Endothelial cell of umbilical vein (primary cell): Measurements from ENCODE around the gene E2F2. TPM values are rescaled to one million over a fixed set of nuclear protein-coding genes. Genes with fewer than 3 reads are reported as not detected.
A peak's percentile ranks its signal among the peaks of the same experiment; 100 is the strongest.

Source experiments
- BruUV-seq: library from RNA; stranded (reverse); fragments of 400-500 nt; replicated peaks from 2 replicates; lab custom pipeline; 2021; lab: Mats Ljungman, UMichigan
- CTCF ChIA-PET: fragments of 300-600, 350-600 bp; sonication (Branson Sonifier 250); formaldehyde crosslinking; loops from one replicate; lab custom pipeline; 2021; ENCODE audit warnings: antibody characterized with exemption, inconsistent platforms; lab: Charles Lee
- POLR2A ChIA-PET: fragments of 300-600, 350-600 bp; sonication (Branson Sonifier 250); formaldehyde crosslinking; loops from one replicate; lab custom pipeline; 2021; ENCODE audit warnings: antibody characterized with exemption, inconsistent platforms; lab: Charles Lee
- DNase-seq: peaks from one replicate; pipeline ENCODE4 v3.0.0-alpha.2; 2011; ENCODE audit warnings: low read depth, low spot score
- FAIRE-seq: peaks from 2 replicates; lab custom pipeline; 2011; peaks lifted over from hg19 to GRCh38; lab: Jason Lieb, UNC
- H2AFZ ChIP-seq: 2 replicates; pipeline ENCODE4 v1.6.0; 2012; ENCODE audit warnings: low read depth, low read length, control low read depth, inconsistent platforms
- H3K27ac ChIP-seq: 2 replicates; pipeline ENCODE4 v1.5.1; 2011; ENCODE audit warnings: low read depth, mild to moderate bottlenecking, control low read depth, low read length, moderate library complexity; ENCODE audit not compliant: insufficient read depth
- H3K27me3 ChIP-seq, 2 experiments: 2 replicates each; pipeline versions ENCODE4 v1.6.0 to v1.6.1; 2011; ENCODE audit warnings: low read length in 2 of 2, mixed read lengths in 1 of 2; ENCODE audit not compliant: control insufficient read depth in 2 of 2, insufficient read depth in 2 of 2
- H3K36me3 ChIP-seq, 2 experiments: 2 replicates in 1 of 2; 3 replicates in 1 of 2; pipeline ENCODE4 v1.5.1; 2011; ENCODE audit warnings: low read length in 2 of 2, mild to moderate bottlenecking in 1 of 2, moderate library complexity in 1 of 2; ENCODE audit not compliant: control insufficient read depth in 2 of 2, insufficient read depth in 2 of 2; ENCODE audit errors: extremely low read depth in 1 of 2
- H3K4me1 ChIP-seq: 3 replicates; pipeline ENCODE4 v1.5.1; 2011; ENCODE audit warnings: mild to moderate bottlenecking, low read length; ENCODE audit not compliant: control insufficient read depth, insufficient read depth; ENCODE audit errors: extremely low read depth
- H3K4me2 ChIP-seq: 2 replicates; pipeline ENCODE4 v1.6.1; 2011; ENCODE audit warnings: low read length, control low read depth, mixed read lengths; ENCODE audit not compliant: insufficient read depth
- H3K4me3 ChIP-seq, 3 experiments: fragments of 200-600 bp in 1 of 3; sonication (generic), shearing (Covaris generic) in 1 of 3; replicated peaks in 1 of 3; 2 replicates each; pipeline ENCODE4 v1.5.1; 2011 to 2016; ENCODE audit warnings: control low read depth in 3 of 3, low read length in 3 of 3, mild to moderate bottlenecking in 2 of 3, inconsistent platforms in 1 of 3, low read depth in 1 of 3, moderate library complexity in 1 of 3; ENCODE audit not compliant: insufficient read depth in 1 of 3
- H3K79me2 ChIP-seq: 2 replicates; pipeline ENCODE4 v1.6.0; 2012; ENCODE audit warnings: low read length, inconsistent platforms; ENCODE audit not compliant: control insufficient read depth, insufficient read depth
- H3K9ac ChIP-seq: replicated peaks from 2 replicates; pipeline ENCODE3; 2011; ENCODE audit warnings: low read length, control low read depth; ENCODE audit not compliant: insufficient read depth; ENCODE audit errors: extremely low read depth
- H3K9me1 ChIP-seq: replicated peaks from 3 replicates; pipeline ENCODE4 v1.6.0; 2011; ENCODE audit warnings: mild to moderate bottlenecking, low read length; ENCODE audit not compliant: control insufficient read depth, insufficient read depth; ENCODE audit errors: extremely low read depth
- H3K9me3 ChIP-seq: replicated peaks from 2 replicates; pipeline ENCODE4 v1.5.1; 2012; ENCODE audit warnings: low read length, inconsistent platforms; ENCODE audit not compliant: control insufficient read depth, insufficient read depth
- H4K20me1 ChIP-seq: replicated peaks from 2 replicates; pipeline ENCODE3; 2011; ENCODE audit warnings: mild to moderate bottlenecking, low read length; ENCODE audit not compliant: control insufficient read depth, insufficient read depth; ENCODE audit errors: extremely low read depth
- CTCF ChIP-seq, 2 donors: IDR thresholded peaks; 1 replicate in 1 of 2; 2 replicates in 1 of 2; pipeline ENCODE4 v1.5.1; 2011; ENCODE audit warnings: low read length in 2 of 2, mild to moderate bottlenecking in 2 of 2, moderate library complexity in 2 of 2, control low read depth in 1 of 2, inconsistent platforms in 1 of 2, low read depth in 1 of 2; ENCODE audit not compliant: insufficient read depth in 1 of 2; ENCODE audit errors: extremely low read depth in 1 of 2
- EZH2 ChIP-seq: IDR thresholded peaks from 2 replicates; pipeline ENCODE4 v1.6.1; 2012; ENCODE audit warnings: borderline replicate concordance, low read depth, mild to moderate bottlenecking, moderate library complexity, low read length, inconsistent platforms; ENCODE audit not compliant: severe bottlenecking
- FOS ChIP-seq: IDR thresholded peaks from 2 replicates; pipeline ENCODE4 v1.6.1; 2011; ENCODE audit warnings: mild to moderate bottlenecking, low read length, moderate library complexity, borderline replicate concordance; ENCODE audit not compliant: insufficient read depth
- GATA2 ChIP-seq: IDR thresholded peaks from 2 replicates; pipeline ENCODE4 v1.7.0; 2011; ENCODE audit warnings: low read depth, mild to moderate bottlenecking, moderate library complexity, mixed read lengths, low read length; ENCODE audit not compliant: insufficient read length, insufficient read depth
- JUN ChIP-seq: IDR thresholded peaks from 2 replicates; pipeline ENCODE4 v1.6.1; 2011; ENCODE audit warnings: borderline replicate concordance, low read depth; ENCODE audit not compliant: insufficient read length, insufficient read depth
- MAX ChIP-seq: IDR thresholded peaks from 2 replicates; pipeline ENCODE4 v1.6.1; 2011; ENCODE audit not compliant: insufficient read depth, insufficient read length
- MYC ChIP-seq: IDR thresholded peaks from one replicate; pipeline ENCODE4 v1.6.1; 2011; ENCODE audit warnings: mild to moderate bottlenecking, low read depth, low read length
- POLR2A ChIP-seq: IDR thresholded peaks from 2 replicates; pipeline ENCODE4 v1.6.1; 2012; ENCODE audit warnings: low read depth, mild to moderate bottlenecking, control low read depth, low read length
- POLR2AphosphoS5 ChIP-seq: IDR thresholded peaks from 2 replicates; pipeline ENCODE4 v1.6.1; 2012; ENCODE audit warnings: low read depth, mild to moderate bottlenecking, control low read depth, low read length, moderate library complexity; ENCODE audit not compliant: insufficient read depth
- dilution Hi-C: fragments of 300-500 bp; cut with MboI; formaldehyde crosslinking; loops from one replicate; pipeline ENCODE4 v1.15.0; 2019; ENCODE audit warnings: low sequenced_read_pairs; ENCODE audit not compliant: extremely low pct_ligation_motif_present
- intact Hi-C: fragments of 100-400 bp; cut with micrococcal nuclease; formaldehyde crosslinking; loops from one replicate; pipeline ENCODE4 v1.10.0; 2022
- polyA plus RNA-seq, 4 experiments: library from polyadenylated mRNA; depleted of rRNA in 3 of 4; stranded (reverse) in 3 of 4; unstranded in 1 of 4; fragments of >200 nt; gene quantifications; 2 replicates each; pipeline versions ENCODE4 v1.2.1 to v1.2.3, GENCODE V29; 2011 to 2012; ENCODE audit warnings: missing spikeins in 1 of 4
- total RNA-seq: library from RNA; stranded (reverse); gene quantifications from 2 replicates; pipeline ENCODE4 v1.2.3, GENCODE V29; 2021

E2F2 gene
- total and polyA plus RNA-seq, 2 donors (not counting 3 experiments of a cell fraction or from before 2014, with no cell fraction given), result 1.1 to 5.6 TPM

GRCh38 chr1:23546897-23547584, 16.0 kb upstream of the E2F2 start:
- TF ChIP-seq MYC (no peak), POLR2A (no peak), GATA2 (no peak), CTCF (IDR thresholded peaks at IDR 0.05; ENCODE audit: extremely low read depth in 1 of 2, insufficient read depth in 1 of 2, low read depth in 1 of 2, low read length in 2 of 2) (no peak)

GRCh38 chr1:23545851-23546250, 14.8 kb upstream of the E2F2 start:
- intact Hi-C loops, result no loop called here

More at GRCh38 chr1:23546897-23547584, 16.0 kb upstream of the E2F2 start:
- no peaks in the 10 kb centered on the region for H3K36me3 ChIP-seq
- dilution Hi-C loops (no loop called here), intact Hi-C loops (no loop called here)
- no peak for DNase-seq
- peak; percentile 67 for FAIRE-seq
- H3K9ac ChIP-seq, result no peak overlapping the region
- no peak overlapping the region for H2AFZ ChIP-seq
- no peak overlapping the region for H3K4me3 ChIP-seq
- no peak overlapping the region for H3K27ac ChIP-seq
- no peaks in the 10 kb centered on the region for H3K79me2 ChIP-seq
- CTCF ChIA-PET, result interaction anchor here (1.4 to 24.8 kb wide), 4 partner anchors 12 to 111 kb away, joined by 3 to 1069 read pairs (median 6); partner anchors contain the start of gene ID3
- no TSS peak for BruUV-seq
- no peaks in the 10 kb centered on the region for H3K9me3 ChIP-seq
- no peaks in the 10 kb centered on the region for H4K20me1 ChIP-seq
- no peaks in the 10 kb centered on the region for H3K9me1 ChIP-seq
- no peaks in the 10 kb centered on the region for H3K27me3 ChIP-seq
- H3K4me2 ChIP-seq, result no peak overlapping the region
- H3K4me1 ChIP-seq, result peaks cover 9% of the 10 kb centered on the region
- POLR2A ChIA-PET, result interaction anchor here (1.1 kb wide), 1 partner anchor 12 kb away, joined by 5 read pairs; the partner anchor contains the start of gene ID3

More at GRCh38 chr1:23545851-23546250, 14.8 kb upstream of the E2F2 start:
- CTCF ChIA-PET, result interaction anchor here (0.9 to 24.8 kb wide), 9 partner anchors 7 to 119 kb away, joined by 3 to 1069 read pairs (median 5); partner anchors contain the start of gene ID3
- Histone ChIP-seq H3K9ac (no peak overlapping the region), H3K27ac (no peak overlapping the region), H3K4me2 (no peak overlapping the region), H3K9me1 (no peaks in the 10 kb centered on the region), H3K36me3 (no peaks in the 10 kb centered on the region), H3K79me2 (no peaks in the 10 kb centered on the region), H3K27me3 (no peaks in the 10 kb centered on the region), H3K9me3 (no peaks in the 10 kb centered on the region), H4K20me1 (no peaks in the 10 kb centered on the region), H3K4me3 (no peak overlapping the region), H2AFZ (no peak overlapping the region), H3K4me1 (peaks cover 9% of the 10 kb centered on the region)
- no peak for DNase-seq
- POLR2A ChIA-PET, result interaction anchor here (0.7 kb wide), 1 partner anchor 94 kb away, joined by 3 read pairs; no protein-coding TSS in a partner anchor
- dilution Hi-C loops, result no loop called here
- TF ChIP-seq JUN (no peak), POLR2AphosphoS5 (no peak), FOS (no peak), EZH2 (no peak), MAX (no peak), POLR2A (no peak), CTCF (IDR thresholded peaks at IDR 0.05; ENCODE audit: extremely low read depth in 1 of 2, insufficient read depth in 1 of 2, low read depth in 1 of 2, low read length in 2 of 2) (no peak), MYC (no peak), GATA2 (no peak)
- BruUV-seq, result no TSS peak
- FAIRE-seq, result peak; percentile 38
